GM18907 (cell line): ENCODE measurements around the gene FAM227A.
A peak's percentile ranks its signal among the peaks of the same experiment; 100 is the strongest.

Experiments used
- ATAC-seq: cut with Tn5 transposase; IDR thresholded peaks from one replicate; pipeline ENCODE4 v1.9.1; 2021; ENCODE audit warnings: mild to moderate bottlenecking, moderate library complexity; ENCODE audit not compliant: unreplicated experiment

Gene FAM227A

DNA sequence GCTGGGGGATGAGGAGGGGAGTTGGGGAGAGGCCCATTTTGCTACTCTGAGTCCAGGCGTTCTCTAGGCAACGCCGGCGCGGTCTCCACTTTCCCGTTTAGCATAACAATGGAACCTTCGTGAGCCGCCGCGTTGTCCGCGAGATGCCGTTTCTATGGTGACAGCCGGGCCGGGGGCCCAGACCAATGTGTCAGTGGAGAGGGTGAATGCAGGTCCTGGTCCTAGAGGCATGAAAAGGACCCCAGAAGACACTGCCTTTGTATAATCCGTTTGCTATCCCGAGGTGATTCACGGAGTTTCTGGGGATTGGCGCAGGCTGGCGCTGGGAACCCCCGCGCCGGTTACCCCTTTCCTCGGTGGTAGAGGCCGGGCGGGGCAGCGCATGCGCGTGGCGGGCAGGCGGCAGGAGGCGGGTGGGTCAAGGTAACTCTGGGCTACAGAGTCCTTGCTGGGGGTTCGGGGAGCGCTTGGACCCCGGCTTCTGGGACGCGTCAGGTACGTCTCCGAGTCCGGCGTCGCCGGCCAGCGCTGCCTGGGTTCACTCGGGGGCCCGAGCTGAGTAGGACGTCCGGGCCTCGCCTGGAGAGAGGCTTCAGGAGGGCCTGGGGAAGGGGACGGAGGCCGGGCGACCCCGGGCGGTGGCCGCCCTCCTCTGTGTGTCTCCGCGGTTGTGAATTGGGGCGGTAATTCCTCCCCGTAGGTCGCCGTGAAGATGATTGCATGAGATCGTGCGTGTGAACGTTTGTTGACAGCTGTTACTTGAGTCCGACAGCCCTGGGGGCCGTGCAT lies at the start of gene FAM227A, which contains the start of gene CBY1:
Gene FAM227A, minus strand, starts transcription at position 137 of the 789 bp plus-strand sequence. CDS start 6,224 bp downstream, outside the sequence.
Gene CBY1, plus strand, starts transcription at position 383 of the 789 bp plus-strand sequence. CDS start 11,417 bp downstream, outside the sequence.
- peak; percentile 73 for ATAC-seq

DNA sequence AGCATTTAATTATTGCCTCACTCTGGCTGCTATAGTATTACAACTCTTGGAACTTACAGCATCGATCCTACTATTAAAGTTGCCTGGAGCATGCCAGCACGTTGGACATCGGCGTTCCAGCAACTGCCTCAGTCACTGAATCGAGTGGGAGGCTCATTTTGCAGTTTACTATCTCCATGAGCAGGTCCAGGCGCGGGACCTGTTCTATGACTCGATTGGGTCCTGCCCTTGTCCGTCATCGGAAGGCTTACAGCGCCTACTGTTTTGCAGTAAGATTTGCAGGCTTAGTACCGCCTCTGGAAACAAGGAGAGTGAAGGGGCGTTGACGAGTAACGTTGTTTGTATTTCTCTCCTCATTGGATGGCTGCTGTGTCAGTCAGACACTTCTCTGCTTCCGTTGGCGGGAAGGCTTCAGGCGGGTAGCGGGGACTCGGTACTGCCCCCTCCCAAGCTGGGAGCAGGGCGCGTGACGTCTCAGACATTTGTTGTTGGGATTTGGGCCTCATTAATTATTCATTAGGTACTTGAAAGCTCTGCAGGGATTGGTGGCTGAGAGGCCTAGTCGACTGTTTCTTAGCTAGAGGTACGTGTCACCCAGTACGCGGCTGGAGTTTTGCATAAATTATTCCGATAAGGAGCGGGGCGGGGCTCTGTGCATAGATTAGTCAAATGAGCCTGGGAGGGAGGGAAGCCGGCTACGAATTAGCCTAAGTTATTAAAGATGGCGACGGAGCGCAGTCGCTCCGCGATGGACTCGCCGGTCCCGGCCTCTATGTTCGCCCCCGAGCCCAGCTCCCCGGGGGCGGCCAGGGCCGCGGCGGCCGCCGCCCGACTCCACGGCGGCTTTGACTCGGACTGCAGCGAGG lies 49.3 kb upstream of the FAM227A start, which contains the start of gene GTPBP1:
Gene GTPBP1, plus strand, starts transcription at position 710 of the 866 bp plus-strand sequence. Its CDS starts 12 bp downstream, at position 722.
- peak; percentile 73 for ATAC-seq

DNA sequence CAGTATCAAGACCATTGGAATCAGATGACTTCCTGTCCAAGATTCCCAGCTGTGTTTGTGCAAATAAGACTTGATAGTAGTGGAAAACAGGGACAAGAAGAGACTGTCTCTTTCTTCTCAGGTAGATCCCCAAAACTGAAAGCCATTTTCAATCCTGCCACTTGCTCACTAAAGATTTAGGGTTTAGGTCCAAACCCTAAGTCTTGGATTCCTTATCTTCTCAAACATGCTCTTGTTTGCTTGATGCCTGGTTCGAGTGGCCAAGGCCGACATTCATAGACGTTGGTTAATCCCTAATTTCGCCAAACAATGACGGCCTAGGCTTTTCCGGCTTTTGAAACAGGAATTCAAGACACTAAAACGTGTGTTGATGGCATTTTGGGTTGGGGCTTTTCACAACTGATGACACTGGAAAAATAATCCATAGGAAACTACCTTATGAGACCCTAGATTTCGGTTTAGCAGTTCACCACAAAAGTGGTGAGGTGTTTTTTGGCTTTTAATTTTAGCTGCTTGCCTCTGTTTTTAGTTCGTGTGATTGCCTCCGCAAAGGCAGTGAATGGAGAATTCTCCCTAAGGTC lies 48.6 kb upstream of the FAM227A start:
- no peak for ATAC-seq

DNA sequence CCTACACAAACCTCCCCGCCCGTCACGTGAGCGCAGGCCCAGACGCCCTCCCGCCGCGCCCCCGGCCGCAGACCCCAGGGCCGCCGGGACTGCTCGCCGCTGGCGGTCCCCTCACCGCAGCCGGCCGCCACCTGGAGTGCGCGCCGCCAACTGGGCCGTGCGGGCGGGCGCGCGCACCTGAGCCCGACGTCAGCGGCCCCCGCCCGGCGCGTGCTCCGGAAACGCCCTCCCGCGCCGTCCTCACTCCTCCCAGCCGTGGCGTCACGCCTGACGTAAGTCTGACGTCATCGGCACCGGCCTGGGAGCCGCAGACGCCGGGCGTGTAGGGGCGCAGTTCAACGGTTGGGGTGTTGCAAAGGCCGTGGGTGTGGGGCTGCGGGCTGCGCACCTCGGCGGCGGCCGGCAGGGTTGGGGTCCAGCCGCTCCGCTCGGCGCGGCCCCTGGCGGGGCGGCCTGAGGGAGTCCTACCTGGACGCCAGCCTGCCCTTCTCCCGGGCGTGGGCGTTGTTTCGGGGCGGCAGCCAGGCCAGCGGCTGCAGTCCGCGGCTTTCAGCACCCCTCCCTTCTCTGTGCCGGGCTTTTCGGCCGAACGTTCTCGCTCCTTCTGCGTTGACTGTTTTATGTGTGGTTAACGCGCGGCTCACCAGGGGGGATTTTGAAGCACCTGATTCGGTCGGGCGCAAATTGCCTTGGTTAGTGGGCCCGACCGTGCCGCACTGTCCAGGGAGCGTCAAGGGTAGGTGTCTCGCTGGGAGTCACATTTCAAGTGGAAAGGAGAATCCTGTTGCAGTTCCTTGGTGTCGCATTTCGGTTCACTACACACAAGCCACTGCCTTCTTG lies 44.8 kb upstream of the FAM227A start, which contains the start of gene JOSD1:
Gene JOSD1, minus strand, starts transcription at position 155 of the 840 bp plus-strand sequence. CDS start 956 bp downstream, outside the sequence.
- peak; percentile 42 for ATAC-seq

DNA sequence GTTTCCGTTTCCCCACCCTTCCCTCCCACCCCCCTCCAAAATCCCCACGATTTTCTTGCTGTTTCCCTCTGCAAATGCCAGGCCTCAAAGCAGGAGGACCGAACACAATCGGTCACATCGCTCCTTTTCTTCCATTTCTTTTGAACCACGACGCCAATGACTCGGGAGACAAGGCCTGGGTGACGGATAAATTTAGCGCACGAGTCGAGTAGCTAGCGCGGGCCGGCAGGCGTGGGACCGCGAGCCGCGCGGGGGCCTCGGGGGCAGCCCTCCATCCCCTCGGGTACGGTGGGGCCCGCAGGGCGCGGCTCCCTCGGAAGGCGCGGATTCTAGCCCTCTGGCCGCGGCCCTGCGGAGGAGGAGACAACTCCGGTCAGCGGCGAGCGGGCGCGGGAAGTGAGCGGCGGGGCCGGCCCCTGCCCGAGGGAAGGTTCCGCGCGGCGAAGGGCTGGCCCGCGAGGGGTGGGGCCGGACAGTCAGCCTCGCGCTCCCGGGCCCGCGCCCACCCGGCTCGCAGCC lies 44.1 kb upstream of the FAM227A start:
- ATAC-seq: peak; percentile 33

DNA sequence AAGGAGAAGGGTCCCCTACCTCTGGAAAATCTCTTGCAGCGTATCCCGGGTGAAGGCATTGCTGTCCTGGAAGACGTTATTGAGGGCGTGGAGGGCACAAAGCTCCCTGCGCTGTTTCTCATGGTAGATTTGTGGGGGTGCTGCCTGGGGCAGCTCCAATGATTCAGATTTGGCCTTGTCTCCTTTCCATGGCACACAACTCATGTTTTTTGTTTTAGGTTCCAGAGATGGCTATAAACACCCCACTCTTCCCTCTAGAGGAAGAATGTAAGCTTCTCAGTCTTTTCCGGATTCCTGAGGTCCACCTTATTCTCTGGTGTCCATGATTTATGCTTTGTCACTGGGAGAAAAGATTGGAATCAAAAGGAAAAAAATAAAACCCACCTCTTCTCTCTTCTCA lies 43.6 kb upstream of the FAM227A start:
- ATAC-seq: no peak

DNA sequence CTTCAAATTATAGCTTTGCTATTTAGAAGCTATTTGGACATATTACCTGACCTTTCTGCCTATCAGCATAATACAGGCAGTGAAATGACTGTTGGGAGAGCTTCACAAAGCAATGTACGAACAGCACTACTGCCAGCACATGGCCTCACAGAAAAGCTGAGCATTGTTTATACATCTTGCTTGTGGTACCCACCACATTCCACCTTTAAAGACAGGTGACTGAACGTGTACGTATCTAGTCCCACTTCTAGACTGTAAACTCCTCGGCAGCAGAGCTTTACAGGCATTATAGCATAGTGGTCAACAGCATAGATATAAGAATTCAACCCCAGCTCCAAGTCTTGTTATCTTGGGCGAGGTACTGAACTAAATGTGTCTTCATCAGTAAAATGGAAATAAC lies 43.0 kb upstream of the FAM227A start:
- ATAC-seq: no peak

DNA sequence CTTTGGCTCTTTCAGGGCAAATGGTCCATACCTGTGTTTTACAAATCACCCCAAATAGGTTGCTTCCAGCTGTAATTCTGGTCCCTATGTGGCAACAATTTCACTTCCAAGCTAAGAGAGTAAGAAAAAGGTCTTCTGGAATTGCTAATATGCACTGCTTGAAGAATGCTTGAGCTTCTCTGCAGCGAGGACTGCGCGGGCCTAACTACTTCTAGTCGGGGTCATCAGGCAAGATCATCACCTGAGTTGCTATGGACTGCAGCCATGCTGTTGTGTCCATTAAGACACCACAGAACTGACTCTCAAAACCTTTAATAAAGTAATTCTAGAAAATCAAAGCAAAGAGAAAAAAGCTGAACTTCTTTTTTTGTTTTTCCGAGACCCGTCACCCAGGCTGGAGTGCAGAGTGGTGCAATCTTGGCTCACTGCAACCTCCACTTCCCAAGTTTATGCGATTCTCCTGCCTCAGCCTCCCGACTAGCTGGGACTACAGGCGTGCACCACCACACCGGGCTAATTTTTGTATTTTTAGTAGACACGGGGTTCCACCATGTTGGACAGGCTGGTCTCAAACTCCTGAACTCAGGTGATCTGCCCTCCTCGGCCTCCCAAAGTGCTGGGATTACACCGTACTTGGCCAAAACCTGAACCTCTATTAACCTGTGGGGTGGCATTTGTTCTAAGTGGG lies 42.4 kb upstream of the FAM227A start:
- no peak for ATAC-seq

DNA sequence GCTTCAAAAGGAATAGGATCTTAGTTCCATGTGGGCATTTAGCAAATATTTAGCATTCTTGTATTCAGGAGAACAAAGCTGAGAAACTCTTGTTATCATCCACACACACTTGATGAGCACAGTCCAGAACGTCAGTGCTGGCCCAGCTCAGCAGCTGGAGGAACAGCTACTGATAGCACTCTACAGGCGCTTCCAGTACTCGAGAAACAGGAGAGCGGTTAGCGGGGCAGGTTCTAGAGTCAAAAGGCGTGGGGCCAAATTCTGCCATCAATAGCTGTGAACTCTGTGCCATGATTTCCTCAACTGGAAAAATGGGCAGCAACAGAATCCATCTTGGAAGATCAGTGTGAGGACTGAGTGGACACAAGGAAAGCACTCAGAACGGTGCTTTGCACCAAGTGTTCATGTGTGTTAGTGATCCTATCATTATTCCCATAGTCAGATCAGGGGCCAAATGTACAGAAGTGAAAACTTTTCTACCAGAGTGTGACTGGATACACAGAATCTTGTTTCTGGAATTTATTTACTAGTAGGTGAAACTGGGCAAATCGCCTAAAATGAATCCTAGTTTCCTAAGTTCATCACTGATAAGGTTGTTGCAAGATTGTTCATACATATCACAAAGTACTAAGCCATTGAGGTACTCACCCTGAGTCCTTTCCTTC lies 41.4 kb upstream of the FAM227A start:
- ATAC-seq: no peak

DNA sequence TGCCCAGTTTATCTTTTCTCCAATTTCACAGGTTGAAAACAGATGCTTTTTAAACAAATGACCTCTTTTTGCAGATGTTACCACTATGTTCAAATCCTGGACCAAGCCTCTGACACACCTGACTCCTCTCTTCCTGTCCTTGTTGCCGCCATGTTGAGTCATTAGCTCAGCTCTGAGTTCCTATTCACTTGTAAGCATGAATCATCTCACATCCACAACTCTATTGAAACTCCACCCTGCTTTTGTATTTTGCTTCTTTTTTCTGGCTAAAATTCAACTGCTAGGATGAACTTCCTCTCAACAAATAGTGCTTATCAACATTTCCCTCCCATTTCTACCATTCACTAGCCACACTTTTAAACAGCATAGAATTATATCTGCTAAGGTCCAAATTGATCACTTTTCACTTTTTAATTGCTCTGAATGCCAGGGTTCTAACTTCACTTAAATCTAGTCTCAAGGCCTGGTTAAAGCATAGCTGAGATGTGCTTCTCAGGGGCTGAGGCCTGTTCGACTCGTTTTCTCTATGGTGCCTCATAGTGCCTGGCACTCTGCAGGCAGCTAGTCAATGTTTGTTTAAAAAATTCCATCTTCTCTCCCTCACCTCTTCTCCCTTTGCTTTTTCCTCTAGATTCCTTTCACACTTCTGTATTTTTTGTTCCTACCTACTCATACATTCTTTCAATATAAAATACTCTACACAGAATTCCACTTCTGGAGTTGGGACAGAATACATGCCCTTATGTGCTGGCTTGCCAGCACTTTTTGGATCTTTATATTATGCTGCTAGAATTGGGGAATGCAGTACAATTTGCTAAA lies 40.6 kb upstream of the FAM227A start:
- no peak for ATAC-seq

DNA sequence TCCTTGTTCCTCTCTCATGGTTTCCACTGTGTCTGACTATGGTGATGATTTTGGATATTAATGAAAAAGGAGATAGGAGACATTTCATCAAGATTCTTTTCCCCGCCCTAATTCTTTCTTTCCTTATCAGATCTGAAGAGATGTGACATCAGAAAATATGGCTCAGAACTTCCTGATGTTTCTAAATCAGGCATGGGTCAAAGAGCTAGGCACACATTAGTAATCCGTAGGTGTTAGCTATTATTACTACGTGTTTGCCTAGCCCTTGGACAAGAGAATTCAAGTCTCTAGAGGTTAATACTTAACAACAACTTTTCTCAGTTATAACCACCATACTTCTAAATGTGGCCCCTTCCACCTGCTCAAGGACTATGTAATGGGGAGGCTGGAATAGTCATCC lies 38.7 kb upstream of the FAM227A start:
- no peak for ATAC-seq

DNA sequence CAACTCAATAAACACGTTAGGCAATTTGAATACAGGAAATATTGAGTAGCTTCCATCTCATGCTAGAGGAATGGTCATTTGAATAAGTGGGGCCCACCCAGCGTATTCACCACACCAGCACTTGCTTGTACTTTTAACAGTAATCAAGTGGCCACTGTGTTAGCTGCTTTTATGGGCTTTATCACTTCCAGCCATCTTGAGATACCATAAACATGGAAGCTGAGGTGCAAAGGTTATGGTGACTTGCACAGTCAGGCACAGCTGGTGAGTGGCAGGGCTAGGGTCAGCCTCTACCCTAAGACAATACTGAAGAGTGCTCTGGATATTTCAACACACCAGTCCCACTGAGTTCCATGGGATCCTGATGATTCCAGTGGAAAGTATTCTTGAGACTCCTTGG lies 37.9 kb upstream of the FAM227A start:
- no peak for ATAC-seq

DNA sequence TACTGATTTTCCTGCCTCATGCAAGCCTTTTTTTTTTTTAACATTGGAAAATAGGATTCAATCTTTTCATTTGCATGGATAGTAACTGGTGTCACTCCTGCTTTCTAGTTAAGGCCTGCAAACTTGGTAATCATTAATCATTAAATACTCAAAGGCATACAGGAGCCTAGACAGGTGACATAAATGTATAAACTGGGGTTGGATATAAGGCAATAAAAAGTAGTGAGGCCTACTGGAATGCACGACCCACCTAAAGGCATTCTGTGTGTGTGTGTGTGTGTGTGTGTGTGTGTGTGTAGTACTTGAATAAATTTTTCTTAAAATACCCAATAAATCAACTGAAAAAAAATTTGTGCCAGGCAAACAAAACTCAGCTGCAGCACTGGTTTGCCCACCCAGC lies 33.5 kb upstream of the FAM227A start:
- ATAC-seq: no peak

DNA sequence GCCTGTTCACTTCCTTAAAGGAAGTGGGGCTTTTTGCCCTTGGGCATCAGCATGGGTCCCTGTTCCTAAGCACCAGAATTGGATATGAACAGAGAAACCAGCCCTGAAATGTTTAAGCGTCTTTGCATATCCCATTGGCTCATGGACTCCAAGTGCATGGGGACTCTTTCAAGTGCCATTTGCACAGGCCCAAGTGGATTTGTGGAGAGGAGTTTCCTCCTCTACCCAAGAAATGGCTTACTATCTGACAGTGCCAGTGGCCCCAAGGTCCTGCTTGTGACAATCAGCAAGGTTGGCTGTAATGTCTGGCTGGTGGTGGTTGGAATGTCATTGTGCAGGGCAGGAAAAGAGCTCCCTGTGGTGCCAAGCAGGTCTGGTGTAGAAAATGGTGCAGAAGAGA lies 29.6 kb upstream of the FAM227A start:
- no peak for ATAC-seq

DNA sequence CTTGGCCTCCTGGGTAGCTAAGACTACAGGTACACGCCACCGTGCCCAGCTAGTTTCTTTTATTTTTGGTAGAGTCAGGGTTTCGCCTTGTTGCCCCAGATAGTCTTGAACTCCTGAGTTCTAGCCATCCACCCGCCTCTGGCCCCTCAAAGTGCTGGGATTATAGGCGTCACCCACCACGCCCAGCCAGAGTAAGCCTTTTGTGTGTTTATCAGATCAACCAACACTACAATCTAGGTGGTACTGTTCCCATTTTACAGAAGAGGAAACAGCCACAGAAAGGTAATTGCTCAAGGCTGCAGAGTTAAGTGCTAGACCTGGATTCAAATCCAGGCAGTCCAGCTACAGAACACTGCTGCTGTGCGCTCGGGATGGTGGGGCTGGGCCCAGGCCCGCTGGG lies 28.7 kb upstream of the FAM227A start:
- no peak for ATAC-seq

DNA sequence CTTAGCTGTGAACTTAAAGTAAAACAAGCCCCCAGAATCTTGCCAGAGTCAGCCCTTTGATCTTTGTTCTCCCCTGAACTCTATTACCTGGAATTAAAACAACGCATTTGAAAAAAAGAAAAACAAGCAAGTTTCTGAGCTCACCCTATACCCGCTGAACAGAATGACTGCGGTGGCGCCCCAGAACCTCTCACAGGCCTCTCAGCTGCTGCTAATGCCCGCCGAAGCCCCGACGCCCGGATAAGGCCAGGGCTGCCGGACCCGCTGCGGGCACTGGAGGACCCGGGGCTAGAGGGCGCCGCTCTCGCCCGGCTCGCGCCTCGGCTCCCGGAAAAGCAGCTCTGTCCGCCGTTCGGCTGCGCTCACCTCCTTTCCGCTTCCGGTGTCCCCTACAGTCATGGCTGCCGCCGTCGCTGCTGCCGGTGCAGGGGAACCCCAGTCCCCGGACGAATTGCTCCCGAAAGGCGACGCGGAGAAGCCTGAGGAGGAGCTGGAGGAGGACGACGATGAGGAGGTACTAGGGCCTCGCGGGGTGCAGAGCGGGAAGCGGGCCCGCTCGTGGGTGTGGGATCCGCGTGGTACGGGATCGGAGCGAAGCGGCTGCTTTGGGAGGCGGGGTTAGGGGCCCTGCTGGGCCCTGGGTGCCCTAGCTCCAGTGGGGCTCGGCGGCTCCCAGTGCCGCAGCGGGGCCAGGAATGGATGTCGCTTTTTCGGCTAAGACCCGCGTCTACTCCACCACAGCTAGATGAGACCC lies 25.6 kb upstream of the FAM227A start, which contains the start of gene TOMM22:
Gene TOMM22, plus strand, starts transcription at position 376 of the 754 bp plus-strand sequence. Its CDS starts 22 bp downstream, at position 398.
- peak; percentile 89 for ATAC-seq

DNA sequence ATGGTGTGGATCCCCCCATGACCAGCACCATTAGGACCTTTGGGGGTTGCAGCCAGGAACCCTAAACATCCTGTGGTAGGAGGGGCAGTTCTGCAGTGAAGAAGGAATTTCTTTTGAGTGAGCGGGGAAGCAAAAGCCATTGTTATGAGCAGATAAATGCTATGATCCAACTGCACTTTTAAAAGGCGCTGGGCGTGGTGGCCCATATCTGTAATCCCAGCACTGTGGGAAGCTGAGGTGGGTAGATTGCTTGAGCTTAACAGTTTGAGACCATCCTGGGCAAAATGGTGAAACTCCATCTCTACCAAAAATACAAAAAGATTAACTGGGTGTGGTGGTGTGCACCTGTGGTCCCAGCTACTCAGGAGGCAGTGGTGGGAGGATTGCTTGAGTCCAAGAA lies 19.6 kb upstream of the FAM227A start:
- no peak for ATAC-seq
